ENCODE data around the gene CDK8.

- TF ChIP-seq POLR2A (IDR thresholded peaks at IDR 0.05) (no peak), CTCF (IDR thresholded peaks at IDR 0.05) (no peak), POLR2AphosphoS5 (IDR thresholded peaks at IDR 0.05) (no peak)
These were observed 192.8 kb downstream of the CDK8 start for GRCh38 chr13:26446751-26447150.
